BJ (cell line): Measurements from ENCODE around the gene HTR7. TPM values are rescaled to one million over a fixed set of nuclear protein-coding genes. Genes with fewer than 3 reads are reported as not detected.

Experiments used
- CTCF ChIA-PET: fragments of 350-600 bp; formaldehyde crosslinking; extraction: SDS; loops from one replicate; lab custom pipeline; 2021; ENCODE audit warnings: antibody characterized with exemption, inconsistent platforms; lab: Yijun Ruan, JAX
- POLR2A ChIA-PET: fragments of 300-600 bp; sonication (Branson Sonifier 250); formaldehyde crosslinking; extraction: SDS; loops from one replicate; lab custom pipeline; 2021; ENCODE audit warnings: antibody characterized with exemption; lab: Charles Lee
- DNase-seq: peaks from one replicate; pipeline ENCODE4 v3.0.0-alpha.2; 2011; ENCODE audit warnings: low read depth
- H3K27me3 ChIP-seq: 2 replicates; pipeline ENCODE4 v1.6.0; 2011; ENCODE audit warnings: low read length; ENCODE audit not compliant: control insufficient read depth, insufficient read depth
- H3K36me3 ChIP-seq: 2 replicates; pipeline ENCODE4 v1.5.1; 2011; ENCODE audit warnings: low read length; ENCODE audit not compliant: control insufficient read depth, insufficient read depth
- H3K4me3 ChIP-seq: 2 replicates; pipeline ENCODE4 v1.5.1; 2011; ENCODE audit warnings: low read depth, mild to moderate bottlenecking, control low read depth, low read length
- polyA plus RNA-seq: library from polyadenylated mRNA; depleted of rRNA; stranded (reverse); fragments of >200 nt; gene quantifications from 2 replicates; pipeline ENCODE4 v1.2.3, GENCODE V29; 2011
- TF ChIP-seq, protein P1 (sequence below): IDR thresholded peaks from 2 replicates; pipeline ENCODE4 v1.5.1; 2011; ENCODE audit warnings: low read depth, mild to moderate bottlenecking, control low read depth, inconsistent platforms, low read length, moderate library complexity; ENCODE audit not compliant: insufficient read depth

The HTR7 gene
- polyA plus RNA-seq, 1 experiment = 0.16 TPM

- ChIA-PET POLR2A (interaction anchor here (0.6 kb wide), 1 partner anchor 133 kb away, joined by 3 read pairs; no protein-coding TSS in a partner anchor), CTCF (no interaction called here)
- TF ChIP-seq, protein P1, sequence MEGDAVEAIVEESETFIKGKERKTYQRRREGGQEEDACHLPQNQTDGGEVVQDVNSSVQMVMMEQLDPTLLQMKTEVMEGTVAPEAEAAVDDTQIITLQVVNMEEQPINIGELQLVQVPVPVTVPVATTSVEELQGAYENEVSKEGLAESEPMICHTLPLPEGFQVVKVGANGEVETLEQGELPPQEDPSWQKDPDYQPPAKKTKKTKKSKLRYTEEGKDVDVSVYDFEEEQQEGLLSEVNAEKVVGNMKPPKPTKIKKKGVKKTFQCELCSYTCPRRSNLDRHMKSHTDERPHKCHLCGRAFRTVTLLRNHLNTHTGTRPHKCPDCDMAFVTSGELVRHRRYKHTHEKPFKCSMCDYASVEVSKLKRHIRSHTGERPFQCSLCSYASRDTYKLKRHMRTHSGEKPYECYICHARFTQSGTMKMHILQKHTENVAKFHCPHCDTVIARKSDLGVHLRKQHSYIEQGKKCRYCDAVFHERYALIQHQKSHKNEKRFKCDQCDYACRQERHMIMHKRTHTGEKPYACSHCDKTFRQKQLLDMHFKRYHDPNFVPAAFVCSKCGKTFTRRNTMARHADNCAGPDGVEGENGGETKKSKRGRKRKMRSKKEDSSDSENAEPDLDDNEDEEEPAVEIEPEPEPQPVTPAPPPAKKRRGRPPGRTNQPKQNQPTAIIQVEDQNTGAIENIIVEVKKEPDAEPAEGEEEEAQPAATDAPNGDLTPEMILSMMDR = no peak
- Histone ChIP-seq H3K4me3 (no peak overlapping the region), H3K27me3 (no peaks in the 10 kb centered on the region; the same call in 1 of the 2 replicates), H3K36me3 (no peaks in the 10 kb centered on the region)
- DNase-seq = no peak
These were observed 119.0 kb downstream of the HTR7 start for GRCh38 chr10:90738885-90739284.

DNA sequence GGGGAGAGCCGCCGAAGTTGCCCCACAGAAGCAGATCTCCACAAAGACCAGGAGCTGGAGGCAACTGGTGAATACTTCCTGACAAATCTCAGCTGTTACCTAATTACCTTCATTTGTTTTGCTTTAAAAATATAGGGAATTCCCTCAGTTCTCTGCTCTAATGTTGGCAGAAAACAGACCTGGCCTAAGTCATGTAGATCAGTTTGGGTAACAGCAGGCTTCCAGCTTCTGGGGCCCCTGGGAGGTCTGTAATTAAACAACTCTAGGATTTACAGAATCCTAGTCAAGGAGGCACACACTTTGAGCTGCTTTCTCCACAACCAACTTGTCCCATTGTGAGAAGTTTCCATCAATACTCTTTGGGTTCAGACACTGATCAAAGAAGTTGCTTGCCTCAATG is 123.4 kb downstream of the HTR7 start:
- TF ChIP-seq, protein P1 = no peak
- Histone ChIP-seq H3K27me3 (no peaks in the 10 kb centered on the region), H3K36me3 (no peaks in the 10 kb centered on the region), H3K4me3 (no peak overlapping the region)
- ChIA-PET POLR2A (no interaction called here), CTCF (no interaction called here)
- DNase-seq = no peak

- DNase-seq = no peak
- H3K4me3 ChIP-seq = no peak overlapping the region
- no peaks in the 10 kb centered on the region for H3K36me3 ChIP-seq
- ChIA-PET POLR2A (no interaction called here), CTCF (no interaction called here)
- H3K27me3 ChIP-seq = no peaks in the 10 kb centered on the region
- TF ChIP-seq, protein P1 = no peak
These were observed 125.3 kb downstream of the HTR7 start for GRCh38 chr10:90732581-90732980.

- CTCF ChIA-PET = no interaction called here
These were observed 134.3 kb downstream of the HTR7 start for GRCh38 chr10:90723416-90724068.

DNA sequence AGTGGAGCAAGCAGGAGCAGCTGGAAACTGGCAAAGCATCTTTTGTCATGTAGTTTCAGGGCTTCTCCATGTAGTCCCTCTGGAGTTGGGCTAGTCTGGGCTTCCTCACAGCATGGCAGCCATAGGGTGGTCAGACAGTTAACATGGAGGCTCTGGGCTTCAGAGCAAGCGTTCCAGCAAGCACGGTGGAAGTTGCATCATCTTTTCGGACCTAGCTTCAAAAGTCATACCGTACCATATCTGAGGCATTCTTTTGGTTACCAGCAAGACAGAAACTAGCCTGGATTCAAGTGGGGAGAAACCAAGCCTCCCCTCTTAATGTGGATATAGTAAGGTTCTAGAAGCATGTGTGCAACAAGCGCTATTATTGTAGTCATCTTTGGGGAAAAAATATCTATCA is 135.0 kb downstream of the HTR7 start:
- ChIA-PET POLR2A (no interaction called here), CTCF (no interaction called here)
- TF ChIP-seq, protein P1 = no peak
- Histone ChIP-seq H3K36me3 (no peaks in the 10 kb centered on the region), H3K4me3 (no peak overlapping the region), H3K27me3 (no peaks in the 10 kb centered on the region)
- DNase-seq = no peak

More at GRCh38 chr10:90723416-90724068, 134.3 kb downstream of the HTR7 start:
- no peak for DNase-seq
- Histone ChIP-seq H3K36me3 (no peaks in the 10 kb centered on the region), H3K4me3 (no peak overlapping the region), H3K27me3 (no peaks in the 10 kb centered on the region)
- POLR2A ChIA-PET = no interaction called here
- TF ChIP-seq, protein P1 = no peak
